ENCODE results near the gene CCL2. TPM values are rescaled to one million over a fixed set of nuclear protein-coding genes. Genes with fewer than 3 reads are reported as not detected.

The CCL2 gene
- total and polyA plus RNA-seq, 2 of the 8 experiments (the other 6 are each of a cell fraction or from before 2014, with no cell fraction given) = 3.0 to 3.7 TPM

- Histone ChIP-seq H3K9me3 (ENCODE audit: insufficient read depth in 2 of 2, low read depth in 1 of 2, low read length in 1 of 2) (no peaks in the 10 kb centered on the region), H3K23ac (ENCODE audit: insufficient read length) (no peak overlapping the region), H3K23me2 (ENCODE audit: low read depth, low read length) (peaks cover 6% of the 10 kb centered on the region; the same call in 1 of the 2 replicates), H3K9ac (replicated peaks in 1 of 4; ENCODE audit: extremely low read depth in 1 of 4, low read depth in 3 of 4, low read length in 3 of 4) (no peak overlapping the region), H2BK120ac (replicated peaks; ENCODE audit: low read depth, low read length) (no peak overlapping the region), H3K27me3 (replicated peaks in 1 of 4; ENCODE audit: control insufficient read depth in 3 of 4, extremely low read depth in 1 of 4, insufficient read depth in 3 of 4, low read length in 3 of 4) (no peaks in the 10 kb centered on the region), H3K14ac (ENCODE audit: insufficient read length) (no peak overlapping the region), H4K20me1 (replicated peaks in 1 of 2; ENCODE audit: control insufficient read depth in 1 of 2, insufficient read depth in 2 of 2, low read length in 2 of 2) (no peaks in the 10 kb centered on the region), H2BK5ac (ENCODE audit: low read depth, low read length) (no peak overlapping the region), H2BK15ac (ENCODE audit: low read length) (no peak overlapping the region), H2BK20ac (ENCODE audit: low read length) (no peak overlapping the region), H3K4me2 (ENCODE audit: insufficient read depth in 1 of 2, low read depth in 2 of 2, low read length in 2 of 2) (no peak overlapping the region), H4K91ac (replicated peaks; ENCODE audit: insufficient read length, low read length) (no peak overlapping the region), H3K27ac (ENCODE audit: low read depth, low read length) (no peak overlapping the region), H3K79me2 (ENCODE audit: control insufficient read depth in 1 of 2, insufficient read depth in 2 of 2, low read length in 2 of 2) (no peaks in the 10 kb centered on the region), H3K4me3 (ENCODE audit: extremely low read depth in 1 of 4, insufficient read depth in 2 of 4, low read depth in 3 of 4, low read length in 4 of 4) (no peak overlapping the region), H3K4ac (replicated peaks; ENCODE audit: insufficient read length, low read depth, low read length) (no peak overlapping the region), H4K5ac (ENCODE audit: insufficient read length, low read depth, low read length) (no peak overlapping the region), H3K36me3 (ENCODE audit: control insufficient read depth in 2 of 4, insufficient read depth in 4 of 4, low read length in 3 of 4) (no peaks in the 10 kb centered on the region), H3K79me1 (ENCODE audit: low read depth, low read length) (no peaks in the 10 kb centered on the region), H3K4me1 (replicated peaks in 1 of 4; ENCODE audit: control insufficient read depth in 3 of 4, insufficient read depth in 4 of 4, low read length in 3 of 4) (peaks cover 4 to 11% (median 7%) of the 10 kb centered on the region in 4 experiments; a peak in 6 of 7 replicates), H2AFZ (ENCODE audit: low read length) (no peak overlapping the region), H2AK5ac (ENCODE audit: low read depth, low read length) (no peak overlapping the region), H3K18ac (ENCODE audit: extremely low read depth, low read length) (no peak overlapping the region), H2BK12ac (ENCODE audit: low read depth, low read length) (no peak overlapping the region), H4K8ac (ENCODE audit: extremely low read depth, insufficient read depth, low read length) (no peak overlapping the region), H3K56ac (replicated peaks; ENCODE audit: insufficient read length, low read depth, low read length) (no peak overlapping the region)
- no peak for TF ChIP-seq TAF7 (optimal IDR thresholded peaks at IDR 0.05; ENCODE audit: borderline replicate concordance, low read depth, low read length)
- no peak for TF ChIP-seq USF2 (IDR thresholded peaks at IDR 0.05; ENCODE audit: low read length)
- no peak for TF ChIP-seq CREB1 (IDR thresholded peaks at IDR 0.05)
- TF ChIP-seq EGR1 (IDR thresholded peaks at IDR 0.05; ENCODE audit: borderline replicate concordance, low read depth, low read length) = no peak
- TF ChIP-seq YY1 (IDR thresholded peaks at IDR 0.05; ENCODE audit: low read depth, low read length) = no peak
- TF ChIP-seq RXRA (IDR thresholded peaks at IDR 0.05; ENCODE audit: insufficient read depth, low read depth, low read length) = no peak
- TF ChIP-seq CBX8 (IDR thresholded peaks at IDR 0.05; ENCODE audit: borderline replicate concordance, low read depth, low read length) = no peak
- no peak for TF ChIP-seq JUND (IDR thresholded peaks at IDR 0.05; ENCODE audit: low read length)
- TF ChIP-seq ATF3 (IDR thresholded peaks at IDR 0.05; ENCODE audit: insufficient read depth, low read depth, low read length) = no peak
- TF ChIP-seq EP300 (IDR thresholded peaks at IDR 0.05; ENCODE audit: borderline replicate concordance in 1 of 2, low read depth in 2 of 2, low read length in 2 of 2) = no peak
- ChIA-PET POLR2A (ENCODE audit: partially characterized antibody) (no interaction called here), CTCF (ENCODE audit: partially characterized antibody) (interaction anchor here (0.6 to 3.6 kb wide), 4 partner anchors 22 to 719 kb away, joined by 3 to 22 read pairs (median 6); partner anchors contain the start of gene CCL1)
- WGBS, 2 experiments (ENCODE audit: extremely low coverage in 1 of 2, insufficient coverage in 1 of 2, insufficient read length in 1 of 2, insufficient replicate concordance in 2 of 2, low coverage in 1 of 2, low lambda C conversion rate in 2 of 2, missing lambda C conversion rate in 1 of 2) = 88% methylated on average over 5 of the region's 5 CpGs; no CpG with 5 or more reads in 1 of the 2 experiments
- no peak for FAIRE-seq
- no peak for DNase-seq (ENCODE audit: low read depth in 1 of 2, low spot score in 2 of 2)
Measured at GRCh38 chr17:34257299-34257985, 2.4 kb downstream of the CCL2 start.
